ENCODE data around the gene HAUS7.

Gene HAUS7

GRCh38 chrX:153462291-153462690 is 8.1 kb downstream of the HAUS7 start:
- no peaks in the 10 kb centered on the region for H3K4me1 ChIP-seq (ENCODE audit: control insufficient read depth in 1 of 2, insufficient read depth in 2 of 2, low read length in 2 of 2)
- H3K27ac ChIP-seq (ENCODE audit: low read length): no peak overlapping the region
- no peak overlapping the region for H3K4me3 ChIP-seq (ENCODE audit: low read depth in 1 of 2, low read length in 2 of 2)
- H3K36me3 ChIP-seq (ENCODE audit: control insufficient read depth in 1 of 2, insufficient read depth in 2 of 2, low read length in 2 of 2): peaks cover 0 to 17% of the 10 kb centered on the region in 2 donors
- H3K9me3 ChIP-seq (ENCODE audit: control insufficient read depth in 1 of 2, low read length in 2 of 2): no peaks in the 10 kb centered on the region
- no peaks in the 10 kb centered on the region for H3K27me3 ChIP-seq (ENCODE audit: low read depth, low read length)

- H3K36me3 ChIP-seq (ENCODE audit: control insufficient read depth in 1 of 2, insufficient read depth in 2 of 2, low read length in 2 of 2): peaks cover 0 to 14% of the 10 kb centered on the region in 2 donors
- no peaks in the 10 kb centered on the region for H3K27me3 ChIP-seq (ENCODE audit: low read depth, low read length)
- no peak overlapping the region for H3K4me3 ChIP-seq (ENCODE audit: low read depth in 1 of 2, low read length in 2 of 2)
- no peaks in the 10 kb centered on the region for H3K9me3 ChIP-seq (ENCODE audit: control insufficient read depth in 1 of 2, low read length in 2 of 2)
- H3K4me1 ChIP-seq (ENCODE audit: control insufficient read depth in 1 of 2, insufficient read depth in 2 of 2, low read length in 2 of 2): no peaks in the 10 kb centered on the region
- no peak overlapping the region for H3K27ac ChIP-seq (ENCODE audit: low read length)
These were observed 9.6 kb downstream of the HAUS7 start for GRCh38 chrX:153460826-153461225.

GRCh38 chrX:153459986-153460385 is 10.4 kb downstream of the HAUS7 start:
- H3K27ac ChIP-seq (ENCODE audit: low read length): no peak overlapping the region
- no peaks in the 10 kb centered on the region for H3K4me1 ChIP-seq (ENCODE audit: control insufficient read depth in 1 of 2, insufficient read depth in 2 of 2, low read length in 2 of 2)
- no peaks in the 10 kb centered on the region for H3K27me3 ChIP-seq (ENCODE audit: low read depth, low read length)
- H3K9me3 ChIP-seq (ENCODE audit: control insufficient read depth in 1 of 2, low read length in 2 of 2): no peaks in the 10 kb centered on the region
- no peak overlapping the region for H3K4me3 ChIP-seq (ENCODE audit: low read depth in 1 of 2, low read length in 2 of 2)
- peaks cover 0 to 17% of the 10 kb centered on the region in 2 donors for H3K36me3 ChIP-seq (ENCODE audit: control insufficient read depth in 1 of 2, insufficient read depth in 2 of 2, low read length in 2 of 2)

- H3K4me1 ChIP-seq (ENCODE audit: control insufficient read depth in 1 of 2, insufficient read depth in 2 of 2, low read length in 2 of 2): no peaks in the 10 kb centered on the region
- no peaks in the 10 kb centered on the region for H3K9me3 ChIP-seq (ENCODE audit: control insufficient read depth in 1 of 2, low read length in 2 of 2)
- H3K27me3 ChIP-seq (ENCODE audit: low read depth, low read length): no peaks in the 10 kb centered on the region
- no peak overlapping the region for H3K27ac ChIP-seq (ENCODE audit: low read length)
- H3K4me3 ChIP-seq (ENCODE audit: low read depth in 1 of 2, low read length in 2 of 2): no peak overlapping the region
- peaks cover 0 to 17% of the 10 kb centered on the region in 2 donors for H3K36me3 ChIP-seq (ENCODE audit: control insufficient read depth in 1 of 2, insufficient read depth in 2 of 2, low read length in 2 of 2)
These were observed 11.9 kb downstream of the HAUS7 start for GRCh38 chrX:153458476-153458875.

GRCh38 chrX:153457827-153458466 is 12.4 kb downstream of the HAUS7 start:
- Histone ChIP-seq H3K9me3 (ENCODE audit: control insufficient read depth in 1 of 2, low read length in 2 of 2) (no peaks in the 10 kb centered on the region), H3K4me3 (ENCODE audit: low read depth in 1 of 2, low read length in 2 of 2) (no peak overlapping the region), H3K27me3 (ENCODE audit: low read depth, low read length) (no peaks in the 10 kb centered on the region), H3K27ac (ENCODE audit: low read length) (no peak overlapping the region), H3K4me1 (ENCODE audit: control insufficient read depth in 1 of 2, insufficient read depth in 2 of 2, low read length in 2 of 2) (no peaks in the 10 kb centered on the region), H3K36me3 (ENCODE audit: control insufficient read depth in 1 of 2, insufficient read depth in 2 of 2, low read length in 2 of 2) (peaks cover 0 to 17% of the 10 kb centered on the region in 2 donors)

- no peak overlapping the region for H3K4me3 ChIP-seq (ENCODE audit: low read depth in 1 of 2, low read length in 2 of 2)
- peaks cover 0 to 17% of the 10 kb centered on the region in 2 donors for H3K36me3 ChIP-seq (ENCODE audit: control insufficient read depth in 1 of 2, insufficient read depth in 2 of 2, low read length in 2 of 2)
- no peaks in the 10 kb centered on the region for H3K9me3 ChIP-seq (ENCODE audit: control insufficient read depth in 1 of 2, low read length in 2 of 2)
- H3K27me3 ChIP-seq (ENCODE audit: low read depth, low read length): no peaks in the 10 kb centered on the region
- no peak overlapping the region for H3K27ac ChIP-seq (ENCODE audit: low read length)
- no peaks in the 10 kb centered on the region for H3K4me1 ChIP-seq (ENCODE audit: control insufficient read depth in 1 of 2, insufficient read depth in 2 of 2, low read length in 2 of 2)
These were observed 13.1 kb downstream of the HAUS7 start for GRCh38 chrX:153457136-153457825.

- H3K4me1 ChIP-seq (ENCODE audit: control insufficient read depth in 1 of 2, insufficient read depth in 2 of 2, low read length in 2 of 2): no peaks in the 10 kb centered on the region
- no peak overlapping the region for H3K27ac ChIP-seq (ENCODE audit: low read length)
- H3K36me3 ChIP-seq (ENCODE audit: control insufficient read depth in 1 of 2, insufficient read depth in 2 of 2, low read length in 2 of 2): peaks cover 0 to 13% of the 10 kb centered on the region in 2 donors
- H3K4me3 ChIP-seq (ENCODE audit: low read depth in 1 of 2, low read length in 2 of 2): no peak overlapping the region
- no peaks in the 10 kb centered on the region for H3K27me3 ChIP-seq (ENCODE audit: low read depth, low read length)
- H3K9me3 ChIP-seq (ENCODE audit: control insufficient read depth in 1 of 2, low read length in 2 of 2): no peaks in the 10 kb centered on the region
These were observed 13.7 kb downstream of the HAUS7 start for GRCh38 chrX:153456704-153457103.

GRCh38 chrX:153456161-153456560 is 14.2 kb downstream of the HAUS7 start:
- H3K27me3 ChIP-seq (ENCODE audit: low read depth, low read length): no peaks in the 10 kb centered on the region
- no peak overlapping the region for H3K4me3 ChIP-seq (ENCODE audit: low read depth in 1 of 2, low read length in 2 of 2)
- no peaks in the 10 kb centered on the region for H3K9me3 ChIP-seq (ENCODE audit: control insufficient read depth in 1 of 2, low read length in 2 of 2)
- no peaks in the 10 kb centered on the region for H3K4me1 ChIP-seq (ENCODE audit: control insufficient read depth in 1 of 2, insufficient read depth in 2 of 2, low read length in 2 of 2)
- no peak overlapping the region for H3K27ac ChIP-seq (ENCODE audit: low read length)
- H3K36me3 ChIP-seq (ENCODE audit: control insufficient read depth in 1 of 2, insufficient read depth in 2 of 2, low read length in 2 of 2): peaks cover 0 to 16% of the 10 kb centered on the region in 2 donors

- no peaks in the 10 kb centered on the region for H3K27me3 ChIP-seq (ENCODE audit: low read depth, low read length)
- H3K9me3 ChIP-seq (ENCODE audit: control insufficient read depth in 1 of 2, low read length in 2 of 2): no peaks in the 10 kb centered on the region
- no peak overlapping the region for H3K4me3 ChIP-seq (ENCODE audit: low read depth in 1 of 2, low read length in 2 of 2)
- H3K4me1 ChIP-seq (ENCODE audit: control insufficient read depth in 1 of 2, insufficient read depth in 2 of 2, low read length in 2 of 2): no peaks in the 10 kb centered on the region
- peaks cover 0 to 21% of the 10 kb centered on the region in 2 donors for H3K36me3 ChIP-seq (ENCODE audit: control insufficient read depth in 1 of 2, insufficient read depth in 2 of 2, low read length in 2 of 2)
- no peak overlapping the region for H3K27ac ChIP-seq (ENCODE audit: low read length)
These were observed 14.8 kb downstream of the HAUS7 start for GRCh38 chrX:153455571-153455970.

- no peaks in the 10 kb centered on the region for H3K4me1 ChIP-seq (ENCODE audit: control insufficient read depth in 1 of 2, insufficient read depth in 2 of 2, low read length in 2 of 2)
- no peaks in the 10 kb centered on the region for H3K9me3 ChIP-seq (ENCODE audit: control insufficient read depth in 1 of 2, low read length in 2 of 2)
- H3K27ac ChIP-seq (ENCODE audit: low read length): no peak overlapping the region
- peaks cover 0 to 21% of the 10 kb centered on the region in 2 donors for H3K36me3 ChIP-seq (ENCODE audit: control insufficient read depth in 1 of 2, insufficient read depth in 2 of 2, low read length in 2 of 2)
- no peaks in the 10 kb centered on the region for H3K27me3 ChIP-seq (ENCODE audit: low read depth, low read length)
- no peak overlapping the region for H3K4me3 ChIP-seq (ENCODE audit: low read depth in 1 of 2, low read length in 2 of 2)
These were observed 15.3 kb downstream of the HAUS7 start for GRCh38 chrX:153454901-153455550.

- Histone ChIP-seq H3K36me3 (ENCODE audit: control insufficient read depth in 1 of 2, insufficient read depth in 2 of 2, low read length in 2 of 2) (peaks cover 0 to 21% of the 10 kb centered on the region in 2 donors), H3K27me3 (ENCODE audit: low read depth, low read length) (no peaks in the 10 kb centered on the region), H3K9me3 (ENCODE audit: control insufficient read depth in 1 of 2, low read length in 2 of 2) (no peaks in the 10 kb centered on the region), H3K27ac (ENCODE audit: low read length) (no peak overlapping the region), H3K4me3 (ENCODE audit: low read depth in 1 of 2, low read length in 2 of 2) (no peak overlapping the region), H3K4me1 (ENCODE audit: control insufficient read depth in 1 of 2, insufficient read depth in 2 of 2, low read length in 2 of 2) (no peaks in the 10 kb centered on the region)
These were observed 19.5 kb downstream of the HAUS7 start for GRCh38 chrX:153450949-153451277.

Data from muscle layer of duodenum (tissue), 2 donors.